ENCODE data around the gene MLC1.

- TF ChIP-seq CTCF (IDR thresholded peaks at IDR 0.05; ENCODE audit: low read depth, low read length, missing input control): no peak
- TF ChIP-seq TAF1 (conservative IDR thresholded peaks at IDR 0.05): no peak
- no peak for TF ChIP-seq ZBTB33 (IDR thresholded peaks at IDR 0.05)
- no peak for TF ChIP-seq SP1 (IDR thresholded peaks at IDR 0.05)
- TF ChIP-seq RAD21 (IDR thresholded peaks at IDR 0.05): no peak
- TF ChIP-seq, protein P1, sequence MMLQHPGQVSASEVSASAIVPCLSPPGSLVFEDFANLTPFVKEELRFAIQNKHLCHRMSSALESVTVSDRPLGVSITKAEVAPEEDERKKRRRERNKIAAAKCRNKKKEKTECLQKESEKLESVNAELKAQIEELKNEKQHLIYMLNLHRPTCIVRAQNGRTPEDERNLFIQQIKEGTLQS (IDR thresholded peaks at IDR 0.05): no peak
- TF ChIP-seq, protein P2, sequence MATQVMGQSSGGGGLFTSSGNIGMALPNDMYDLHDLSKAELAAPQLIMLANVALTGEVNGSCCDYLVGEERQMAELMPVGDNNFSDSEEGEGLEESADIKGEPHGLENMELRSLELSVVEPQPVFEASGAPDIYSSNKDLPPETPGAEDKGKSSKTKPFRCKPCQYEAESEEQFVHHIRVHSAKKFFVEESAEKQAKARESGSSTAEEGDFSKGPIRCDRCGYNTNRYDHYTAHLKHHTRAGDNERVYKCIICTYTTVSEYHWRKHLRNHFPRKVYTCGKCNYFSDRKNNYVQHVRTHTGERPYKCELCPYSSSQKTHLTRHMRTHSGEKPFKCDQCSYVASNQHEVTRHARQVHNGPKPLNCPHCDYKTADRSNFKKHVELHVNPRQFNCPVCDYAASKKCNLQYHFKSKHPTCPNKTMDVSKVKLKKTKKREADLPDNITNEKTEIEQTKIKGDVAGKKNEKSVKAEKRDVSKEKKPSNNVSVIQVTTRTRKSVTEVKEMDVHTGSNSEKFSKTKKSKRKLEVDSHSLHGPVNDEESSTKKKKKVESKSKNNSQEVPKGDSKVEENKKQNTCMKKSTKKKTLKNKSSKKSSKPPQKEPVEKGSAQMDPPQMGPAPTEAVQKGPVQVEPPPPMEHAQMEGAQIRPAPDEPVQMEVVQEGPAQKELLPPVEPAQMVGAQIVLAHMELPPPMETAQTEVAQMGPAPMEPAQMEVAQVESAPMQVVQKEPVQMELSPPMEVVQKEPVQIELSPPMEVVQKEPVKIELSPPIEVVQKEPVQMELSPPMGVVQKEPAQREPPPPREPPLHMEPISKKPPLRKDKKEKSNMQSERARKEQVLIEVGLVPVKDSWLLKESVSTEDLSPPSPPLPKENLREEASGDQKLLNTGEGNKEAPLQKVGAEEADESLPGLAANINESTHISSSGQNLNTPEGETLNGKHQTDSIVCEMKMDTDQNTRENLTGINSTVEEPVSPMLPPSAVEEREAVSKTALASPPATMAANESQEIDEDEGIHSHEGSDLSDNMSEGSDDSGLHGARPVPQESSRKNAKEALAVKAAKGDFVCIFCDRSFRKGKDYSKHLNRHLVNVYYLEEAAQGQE (IDR thresholded peaks at IDR 0.05): no peak
Measured at GRCh38 chr22:50111056-50111455, 25.8 kb upstream of the MLC1 start.
